ENCODE measurements around the gene EFNA4. TPM values are rescaled to one million over a fixed set of nuclear protein-coding genes. Genes with fewer than 3 reads are reported as not detected.

Gene EFNA4
- total and polyA plus RNA-seq, 5 donors from 2014 or later: 2.5 to 6.1 (median 4.4) TPM

- H3K36me3 ChIP-seq (ENCODE audit: control insufficient read depth, insufficient read depth, low read length): no peaks in the 10 kb centered on the region
- peaks cover 0 to 46% (median 28%) of the 10 kb centered on the region in 4 donors for H3K4me1 Mint-ChIP-seq
- H3K9me3 Mint-ChIP-seq: peaks cover 0 to 4% (median 0%) of the 10 kb centered on the region in 7 donors
- peak overlapping the region; percentile 75 for H3K4me3 ChIP-seq (ENCODE audit: low read depth, low read length)
- H3K36me3 Mint-ChIP-seq: no peaks in the 10 kb centered on the region
- peak overlapping the region; percentile 88 to 99 (median 94) for H3K4me3 Mint-ChIP-seq
- no peaks in the 10 kb centered on the region for H3K9me3 ChIP-seq (ENCODE audit: control insufficient read depth in 2 of 2, low read length in 2 of 2)
- H3K27me3 ChIP-seq (ENCODE audit: control insufficient read depth, insufficient read depth, low read length): peaks cover 20% of the 10 kb centered on the region
- DNase-seq (peak; percentile 83 to 95 (median 94)), ATAC-seq (ENCODE audit: low read depth in 2 of 2) (peak; percentile 80 to 81)
- peak overlapping the region; percentile 82 to 96 (median 92) for H3K27ac Mint-ChIP-seq
- peaks cover 53% of the 10 kb centered on the region for H3K4me1 ChIP-seq (ENCODE audit: control insufficient read depth, insufficient read depth, low read length, poor library complexity, severe bottlenecking)
- H3K27me3 Mint-ChIP-seq: peaks cover 46% of the 10 kb centered on the region
- H3K27ac ChIP-seq (ENCODE audit: insufficient read depth, low read length, poor library complexity, severe bottlenecking): peak overlapping the region; percentile 76
These were observed 21.4 kb downstream of the EFNA4 start for GRCh38 chr1:155084722-155085503.

GRCh38 chr1:155085504-155086127 is 22.1 kb downstream of the EFNA4 start:
- no peaks in the 10 kb centered on the region for H3K36me3 ChIP-seq (ENCODE audit: control insufficient read depth, insufficient read depth, low read length)
- H3K4me3 ChIP-seq (ENCODE audit: low read depth, low read length): peak overlapping the region; percentile 62
- peak; percentile 56 to 74 (median 63) for DNase-seq
- H3K27ac ChIP-seq (ENCODE audit: insufficient read depth, low read length, poor library complexity, severe bottlenecking): peak overlapping the region; percentile 76
- peak; percentile 17 to 25 for ATAC-seq (ENCODE audit: low read depth in 2 of 2)
- H3K4me1 Mint-ChIP-seq: peaks cover 0 to 43% (median 28%) of the 10 kb centered on the region in 4 donors
- H3K36me3 Mint-ChIP-seq: no peaks in the 10 kb centered on the region
- peaks cover 46% of the 10 kb centered on the region for H3K4me1 ChIP-seq (ENCODE audit: control insufficient read depth, insufficient read depth, low read length, poor library complexity, severe bottlenecking)
- no peaks in the 10 kb centered on the region for H3K9me3 ChIP-seq (ENCODE audit: control insufficient read depth in 2 of 2, low read length in 2 of 2)
- peak overlapping the region; percentile 88 to 99 (median 94) for H3K4me3 Mint-ChIP-seq
- peaks cover 20% of the 10 kb centered on the region for H3K27me3 ChIP-seq (ENCODE audit: control insufficient read depth, insufficient read depth, low read length)
- peaks cover 46% of the 10 kb centered on the region for H3K27me3 Mint-ChIP-seq
- H3K27ac Mint-ChIP-seq: peak overlapping the region; percentile 82 to 96 (median 92)
- H3K9me3 Mint-ChIP-seq: peaks cover 0 to 4% (median 0%) of the 10 kb centered on the region in 7 donors

DNA sequence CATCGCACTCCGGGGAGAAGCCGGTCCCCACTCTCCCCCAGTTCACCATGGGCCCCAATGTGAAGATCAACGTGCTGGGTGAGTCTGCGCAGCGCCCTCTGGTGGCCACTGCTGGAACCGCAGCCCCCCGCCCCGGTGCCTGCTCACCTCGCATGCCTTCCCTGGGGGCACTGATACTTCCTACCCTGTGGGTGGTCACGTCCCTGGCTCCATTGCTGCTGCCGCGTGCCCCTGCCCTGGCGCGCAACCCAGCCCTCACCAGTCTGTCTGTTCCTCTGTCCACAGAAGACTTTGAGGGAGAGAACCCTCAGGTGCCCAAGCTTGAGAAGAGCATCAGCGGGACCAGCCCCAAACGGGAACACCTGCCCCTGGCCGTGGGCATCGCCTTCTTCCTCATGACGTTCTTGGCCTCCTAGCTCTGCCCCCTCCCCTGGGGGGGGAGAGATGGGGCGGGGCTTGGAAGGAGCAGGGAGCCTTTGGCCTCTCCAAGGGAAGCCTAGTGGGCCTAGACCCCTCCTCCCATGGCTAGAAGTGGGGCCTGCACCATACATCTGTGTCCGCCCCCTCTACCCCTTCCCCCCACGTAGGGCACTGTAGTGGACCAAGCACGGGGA is 22.7 kb downstream of the EFNA4 start:
- peaks cover 0 to 4% (median 0%) of the 10 kb centered on the region in 7 donors for H3K9me3 Mint-ChIP-seq
- peak; percentile 8 to 10 for ATAC-seq (ENCODE audit: low read depth in 2 of 2)
- peaks cover 18% of the 10 kb centered on the region for H3K27me3 ChIP-seq (ENCODE audit: control insufficient read depth, insufficient read depth, low read length)
- peaks cover 0 to 42% (median 27%) of the 10 kb centered on the region in 4 donors for H3K4me1 Mint-ChIP-seq
- H3K36me3 Mint-ChIP-seq: no peaks in the 10 kb centered on the region
- H3K27ac Mint-ChIP-seq: peak overlapping the region in 1 of 3 donors; percentile 48
- H3K4me3 Mint-ChIP-seq: peak overlapping the region; percentile 27 to 98 (median 78)
- H3K27me3 Mint-ChIP-seq: peaks cover 44% of the 10 kb centered on the region
- H3K9me3 ChIP-seq (ENCODE audit: control insufficient read depth in 2 of 2, low read length in 2 of 2): no peaks in the 10 kb centered on the region
- no peaks in the 10 kb centered on the region for H3K36me3 ChIP-seq (ENCODE audit: control insufficient read depth, insufficient read depth, low read length)
- DNase-seq: peak; percentile 73 to 82 (median 78)
- no peak overlapping the region for H3K4me3 ChIP-seq (ENCODE audit: low read depth, low read length)
- peaks cover 40% of the 10 kb centered on the region for H3K4me1 ChIP-seq (ENCODE audit: control insufficient read depth, insufficient read depth, low read length, poor library complexity, severe bottlenecking)
- peak overlapping the region; percentile 76 for H3K27ac ChIP-seq (ENCODE audit: insufficient read depth, low read length, poor library complexity, severe bottlenecking)

DNA sequence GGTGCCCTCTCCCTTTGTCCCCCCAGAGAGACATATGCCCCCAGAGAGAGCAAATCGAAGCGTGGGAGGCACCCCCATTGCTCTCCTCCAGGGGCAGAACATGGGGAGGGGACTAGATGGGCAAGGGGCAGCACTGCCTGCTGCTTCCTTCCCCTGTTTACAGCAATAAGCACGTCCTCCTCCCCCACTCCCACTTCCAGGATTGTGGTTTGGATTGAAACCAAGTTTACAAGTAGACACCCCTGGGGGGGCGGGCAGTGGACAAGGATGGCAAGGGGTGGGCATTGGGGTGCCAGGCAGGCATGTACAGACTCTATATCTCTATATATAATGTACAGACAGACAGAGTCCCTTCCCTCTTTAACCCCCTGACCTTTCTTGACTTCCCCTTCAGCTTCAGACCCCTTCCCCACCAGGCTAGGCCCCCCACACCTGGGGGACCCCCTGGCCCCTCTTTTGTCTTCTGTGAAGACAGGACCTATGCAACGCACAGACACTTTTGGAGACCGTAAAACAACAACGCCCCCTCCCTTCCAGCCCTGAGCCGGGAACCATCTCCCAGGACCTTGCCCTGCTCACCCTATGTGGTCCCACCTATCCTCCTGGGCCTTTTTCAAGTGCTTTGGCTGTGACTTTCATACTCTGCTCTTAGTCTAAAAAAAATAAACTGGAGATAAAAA is 23.5 kb downstream of the EFNA4 start:
- DNase-seq (no peak), ATAC-seq (ENCODE audit: low read depth in 2 of 2) (no peak)
- no peak overlapping the region for H3K27ac ChIP-seq (ENCODE audit: insufficient read depth, low read length, poor library complexity, severe bottlenecking)
- no peaks in the 10 kb centered on the region for H3K36me3 Mint-ChIP-seq
- peaks cover 0 to 39% (median 23%) of the 10 kb centered on the region in 4 donors for H3K4me1 Mint-ChIP-seq
- peaks cover 44% of the 10 kb centered on the region for H3K27me3 Mint-ChIP-seq
- H3K27me3 ChIP-seq (ENCODE audit: control insufficient read depth, insufficient read depth, low read length): peaks cover 14% of the 10 kb centered on the region
- peaks cover 0 to 1% (median 0%) of the 10 kb centered on the region in 7 donors for H3K9me3 Mint-ChIP-seq
- H3K36me3 ChIP-seq (ENCODE audit: control insufficient read depth, insufficient read depth, low read length): no peaks in the 10 kb centered on the region
- peaks cover 32% of the 10 kb centered on the region for H3K4me1 ChIP-seq (ENCODE audit: control insufficient read depth, insufficient read depth, low read length, poor library complexity, severe bottlenecking)
- H3K4me3 Mint-ChIP-seq: peak overlapping the region in 3 of 4 donors; percentile 13 to 59 (median 53)
- H3K27ac Mint-ChIP-seq: peak overlapping the region in 2 of 3 donors; percentile 67 to 76
- no peak overlapping the region for H3K4me3 ChIP-seq (ENCODE audit: low read depth, low read length)
- no peaks in the 10 kb centered on the region for H3K9me3 ChIP-seq (ENCODE audit: control insufficient read depth in 2 of 2, low read length in 2 of 2)

- H3K4me3 ChIP-seq (ENCODE audit: low read depth, low read length): no peak overlapping the region
- ATAC-seq (ENCODE audit: low read depth in 2 of 2) (peak; percentile 62 to 75), DNase-seq (peak; percentile 73 to 75 (median 74))
- no peaks in the 10 kb centered on the region for H3K9me3 ChIP-seq (ENCODE audit: control insufficient read depth in 2 of 2, low read length in 2 of 2)
- Mint-ChIP-seq H3K4me1 (peaks cover 0 to 6% (median 3%) of the 10 kb centered on the region in 4 donors), H3K4me3 (peak overlapping the region in 1 of 4 donors; percentile 50), H3K27me3 (peaks cover 28% of the 10 kb centered on the region), H3K27ac (peak overlapping the region in 2 of 3 donors; percentile 61 to 75), H3K36me3 (no peaks in the 10 kb centered on the region), H3K9me3 (no peaks in the 10 kb centered on the region)
- H3K27ac ChIP-seq (ENCODE audit: insufficient read depth, low read length, poor library complexity, severe bottlenecking): no peak overlapping the region
- peaks cover 4% of the 10 kb centered on the region for H3K27me3 ChIP-seq (ENCODE audit: control insufficient read depth, insufficient read depth, low read length)
- H3K36me3 ChIP-seq (ENCODE audit: control insufficient read depth, insufficient read depth, low read length): no peaks in the 10 kb centered on the region
- peaks cover 2% of the 10 kb centered on the region for H3K4me1 ChIP-seq (ENCODE audit: control insufficient read depth, insufficient read depth, low read length, poor library complexity, severe bottlenecking)
These were observed 27.8 kb downstream of the EFNA4 start for GRCh38 chr1:155091071-155092051.

DNA sequence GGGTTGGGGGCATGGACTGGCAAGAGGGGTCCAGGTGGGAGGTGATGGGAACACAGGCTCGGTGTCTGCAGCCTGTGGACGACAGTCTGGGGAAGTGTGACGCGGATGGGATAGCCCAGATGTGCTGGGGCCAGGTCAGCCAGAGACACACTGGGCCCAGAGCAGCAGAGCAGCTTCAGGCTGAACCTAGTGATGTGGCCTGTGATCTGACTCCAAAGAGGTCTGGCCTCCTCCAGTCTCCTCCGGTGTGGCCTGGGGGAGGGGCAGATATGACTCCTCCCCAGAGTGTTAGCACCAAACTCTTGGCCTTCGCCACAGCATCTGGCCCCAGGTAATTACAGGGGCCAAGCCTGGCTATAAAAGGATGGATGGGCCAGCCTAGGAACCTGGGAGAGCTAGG is 28.6 kb downstream of the EFNA4 start:
- Histone ChIP-seq H3K4me1 (ENCODE audit: control insufficient read depth, insufficient read depth, low read length, poor library complexity, severe bottlenecking) (no peaks in the 10 kb centered on the region), H3K9me3 (ENCODE audit: control insufficient read depth in 2 of 2, low read length in 2 of 2) (no peaks in the 10 kb centered on the region), H3K27ac (ENCODE audit: insufficient read depth, low read length, poor library complexity, severe bottlenecking) (no peak overlapping the region), H3K27me3 (ENCODE audit: control insufficient read depth, insufficient read depth, low read length) (peaks cover 4% of the 10 kb centered on the region), H3K4me3 (ENCODE audit: low read depth, low read length) (no peak overlapping the region), H3K36me3 (ENCODE audit: control insufficient read depth, insufficient read depth, low read length) (no peaks in the 10 kb centered on the region)
- no peaks in the 10 kb centered on the region for H3K36me3 Mint-ChIP-seq
- no peak overlapping the region for H3K4me3 Mint-ChIP-seq
- H3K4me1 Mint-ChIP-seq: peaks cover 0 to 6% (median 3%) of the 10 kb centered on the region in 4 donors
- DNase-seq (no peak), ATAC-seq (ENCODE audit: low read depth in 2 of 2) (no peak)
- peaks cover 32% of the 10 kb centered on the region for H3K27me3 Mint-ChIP-seq
- H3K9me3 Mint-ChIP-seq: no peaks in the 10 kb centered on the region
- H3K27ac Mint-ChIP-seq: no peak overlapping the region

All from CD4-positive, CD25-positive, alpha-beta regulatory T cell (primary cell).